ENCODE data around the gene TAPT1.

Gene TAPT1

GRCh38 chr4:16248605-16249004, 22.3 kb upstream of the TAPT1 start:
- TF ChIP-seq ZFX (IDR thresholded peaks at IDR 0.05; ENCODE audit: borderline replicate concordance), result no peak
- no peak for TF ChIP-seq CTCF (IDR thresholded peaks at IDR 0.05)
- no peak overlapping the region for H3K27ac ChIP-seq

- no peak overlapping the region for H3K27ac ChIP-seq
- no peak for TF ChIP-seq ZFX (IDR thresholded peaks at IDR 0.05; ENCODE audit: borderline replicate concordance)
- no peak for TF ChIP-seq CTCF (IDR thresholded peaks at IDR 0.05)
Observed at GRCh38 chr4:16245241-16245640, 19.0 kb upstream of the TAPT1 start.

- TF ChIP-seq CTCF (IDR thresholded peaks at IDR 0.05), result no peak
- TF ChIP-seq ZFX (IDR thresholded peaks at IDR 0.05; ENCODE audit: borderline replicate concordance), result no peak
- no peak overlapping the region for H3K27ac ChIP-seq
Observed at GRCh38 chr4:16243285-16243684, 17.0 kb upstream of the TAPT1 start.

- H3K27ac ChIP-seq, result no peak overlapping the region
- TF ChIP-seq ZFX (IDR thresholded peaks at IDR 0.05; ENCODE audit: borderline replicate concordance) (no peak), CTCF (IDR thresholded peaks at IDR 0.05) (no peak)
Observed at GRCh38 chr4:16240300-16240699, 14.0 kb upstream of the TAPT1 start.

- no peak overlapping the region for H3K27ac ChIP-seq
- TF ChIP-seq CTCF (IDR thresholded peaks at IDR 0.05) (no peak), ZFX (IDR thresholded peaks at IDR 0.05; ENCODE audit: borderline replicate concordance) (no peak)
Observed at GRCh38 chr4:16239086-16239485, 12.8 kb upstream of the TAPT1 start.

- TF ChIP-seq ZFX (IDR thresholded peaks at IDR 0.05; ENCODE audit: borderline replicate concordance), result no peak
- H3K27ac ChIP-seq, result no peak overlapping the region
Observed at GRCh38 chr4:16238327-16238726, 12.1 kb upstream of the TAPT1 start.

- no peak overlapping the region for H3K27ac ChIP-seq
- no peak for TF ChIP-seq CTCF (IDR thresholded peaks at IDR 0.05)
- TF ChIP-seq ZFX (IDR thresholded peaks at IDR 0.05; ENCODE audit: borderline replicate concordance), result no peak
Observed at GRCh38 chr4:16237715-16238114, 11.4 kb upstream of the TAPT1 start.

- no peak for TF ChIP-seq ZFX (IDR thresholded peaks at IDR 0.05; ENCODE audit: borderline replicate concordance)
- TF ChIP-seq CTCF (IDR thresholded peaks at IDR 0.05), result no peak
Observed at GRCh38 chr4:16236402-16237023, 10.2 kb upstream of the TAPT1 start.

More at GRCh38 chr4:16236402-16237023, 10.2 kb upstream of the TAPT1 start:
- H3K27ac ChIP-seq, result no peak overlapping the region
